EL (cell line): ENCODE measurements around the gene ZPBP.

Experiments used
- DNase-seq: peaks from one replicate; pipeline ENCODE4 v3.0.0-alpha.2; 2016

Gene ZPBP

DNA sequence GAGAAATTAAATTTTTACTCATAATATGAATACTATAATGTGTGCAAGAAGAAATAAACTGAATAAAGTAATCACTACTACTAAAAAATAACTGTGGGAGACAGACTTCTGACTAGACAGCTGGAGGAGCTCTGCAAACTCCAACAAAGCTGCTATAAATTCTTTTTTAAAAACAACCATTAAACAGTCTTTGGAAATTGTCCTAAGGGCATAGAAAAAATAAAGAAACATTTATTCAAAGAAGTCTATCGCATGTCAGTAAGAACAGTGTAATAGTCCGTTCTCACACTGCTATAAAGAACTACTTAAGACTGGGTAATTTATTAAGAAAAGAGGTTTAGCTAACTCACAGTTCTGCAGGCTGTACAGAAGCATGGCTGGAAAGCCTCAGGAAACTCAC is 56.0 kb downstream of the ZPBP start:
- DNase-seq: no peak

DNA sequence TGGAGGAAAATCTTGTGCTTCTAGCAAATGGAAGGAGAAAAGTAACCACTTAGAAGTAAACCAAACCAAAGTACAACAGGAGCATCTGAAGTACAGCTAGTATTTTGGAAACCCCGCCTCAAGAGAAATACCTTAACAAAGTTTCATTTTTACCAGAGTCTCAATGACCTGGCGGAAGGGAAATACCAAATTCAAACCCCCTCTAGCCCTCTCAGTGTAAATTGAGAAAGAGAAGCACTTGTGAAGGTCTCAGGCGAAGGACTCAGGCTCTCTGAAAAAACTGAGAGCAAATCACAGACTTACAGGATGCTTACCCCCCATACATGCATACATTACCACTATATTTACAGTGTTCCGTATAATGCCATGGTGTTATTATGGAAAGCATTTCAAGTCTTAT is 70.1 kb downstream of the ZPBP start:
- no peak for DNase-seq

DNA sequence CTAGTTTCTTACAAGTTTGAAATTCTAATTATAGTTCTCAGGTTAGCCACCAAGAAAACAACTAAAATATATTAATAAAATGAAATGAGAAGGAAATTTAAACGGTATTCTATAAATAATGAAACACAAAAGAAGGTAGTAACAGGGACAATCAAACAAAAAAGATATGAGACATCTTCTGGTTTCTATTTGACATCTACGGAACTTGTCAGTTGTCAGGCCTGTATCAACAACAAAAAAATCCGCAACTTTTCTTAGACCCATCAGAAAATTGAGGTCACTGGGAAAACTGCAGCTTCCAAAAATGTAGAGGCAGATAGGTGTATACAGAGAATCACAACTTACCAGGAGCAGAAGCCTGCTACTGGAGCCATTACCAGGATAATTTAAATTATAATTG is 70.6 kb downstream of the ZPBP start:
- no peak for DNase-seq

- DNase-seq: no peak
Measured at GRCh38 chr7:49995681-49996080, 97.4 kb downstream of the ZPBP start.

GRCh38 chr7:49986191-49986590 is 106.9 kb downstream of the ZPBP start:
- DNase-seq: no peak

DNA sequence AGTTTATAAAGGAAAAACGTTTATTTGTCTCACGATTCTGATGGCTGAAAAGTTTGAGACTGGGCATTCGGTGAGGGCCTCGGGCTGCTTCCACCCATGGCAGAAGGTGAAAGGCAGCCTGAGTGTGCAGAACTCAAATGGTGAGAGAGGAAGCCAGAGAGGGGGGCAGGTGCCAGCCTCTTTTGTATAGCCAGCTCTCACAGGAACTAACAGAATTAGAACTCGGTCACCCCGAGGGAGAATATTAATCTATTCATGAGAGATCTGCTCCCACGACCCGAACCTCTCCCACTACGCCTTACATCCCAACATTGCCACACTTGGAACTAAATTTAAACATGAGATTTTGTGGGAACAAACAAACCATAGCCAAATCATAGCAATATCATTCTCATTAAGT is 112.6 kb downstream of the ZPBP start:
- DNase-seq: no peak

GRCh38 chr7:49976238-49976637 is 116.8 kb downstream of the ZPBP start:
- no peak for DNase-seq

GRCh38 chr7:49974035-49974434 is 119.0 kb downstream of the ZPBP start:
- DNase-seq: no peak

GRCh38 chr7:49937608-49938007 is 155.4 kb downstream of the ZPBP start:
- DNase-seq: no peak

- DNase-seq: no peak
Measured at GRCh38 chr7:49931627-49932026, 161.4 kb downstream of the ZPBP start.

DNA sequence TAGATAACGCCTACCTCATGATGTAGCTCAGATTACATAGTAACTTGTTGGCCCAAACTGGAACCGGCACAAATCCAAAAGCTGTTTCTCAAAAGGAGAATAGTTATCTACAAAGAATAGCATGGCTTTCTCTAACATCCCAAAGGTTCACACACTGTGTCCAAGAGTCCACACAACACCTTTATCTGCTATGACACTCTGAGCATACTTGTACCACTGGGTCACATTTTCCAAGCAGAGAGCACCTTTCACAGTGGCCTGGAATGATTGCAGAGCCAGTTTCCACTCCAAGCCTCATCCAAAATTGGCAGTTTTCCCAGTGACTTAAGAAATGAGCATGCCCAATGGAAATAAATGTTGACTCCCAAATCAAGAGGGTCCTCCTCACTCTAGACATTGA is 164.3 kb downstream of the ZPBP start:
- no peak for DNase-seq

GRCh38 chr7:49927631-49928030 is 165.4 kb downstream of the ZPBP start:
- no peak for DNase-seq

GRCh38 chr7:49926720-49927119 is 166.3 kb downstream of the ZPBP start:
- DNase-seq: no peak

DNA sequence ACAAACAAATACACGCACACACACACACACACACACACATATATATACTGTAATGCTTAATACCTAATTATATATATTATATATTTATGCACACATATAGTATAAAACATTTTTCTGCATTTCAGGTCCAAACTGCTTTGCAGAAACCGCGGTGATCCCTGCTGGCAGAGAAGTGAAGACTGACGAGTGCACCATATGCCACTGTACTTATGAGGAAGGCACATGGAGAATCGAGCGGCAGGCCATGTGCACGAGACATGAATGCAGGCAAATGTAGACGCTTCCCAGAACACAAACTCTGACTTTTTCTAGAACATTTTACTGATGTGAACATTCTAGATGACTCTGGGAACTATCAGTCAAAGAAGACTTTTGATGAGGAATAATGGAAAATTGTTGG is 181.1 kb downstream of the ZPBP start:
- DNase-seq: no peak

GRCh38 chr7:49894543-49894942 is 198.5 kb downstream of the ZPBP start:
- no peak for DNase-seq

GRCh38 chr7:49893131-49893530 is 199.9 kb downstream of the ZPBP start:
- DNase-seq: no peak

DNA sequence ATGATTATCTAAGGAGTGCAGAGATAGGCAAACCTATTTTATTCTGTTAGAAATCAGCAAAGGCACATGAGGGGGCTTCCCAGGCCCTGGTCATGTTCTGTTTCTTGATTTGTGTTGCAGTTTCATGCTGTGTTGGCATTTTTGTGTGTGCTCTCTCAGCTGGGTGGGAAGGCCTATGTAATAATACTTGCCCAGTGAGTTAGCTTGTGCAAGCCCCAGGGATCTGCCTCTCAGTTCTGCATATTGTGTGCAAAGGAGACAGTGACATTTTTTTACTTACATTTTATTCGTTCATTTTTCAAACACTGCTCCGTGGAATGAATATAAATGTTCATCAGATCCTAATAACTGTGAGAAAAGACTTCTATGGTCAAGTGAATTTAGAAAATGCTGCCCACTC is 200.6 kb downstream of the ZPBP start:
- no peak for DNase-seq
